HepG2 (cell line): Measurements from ENCODE around the gene GALNT9. TPM values are rescaled to one million over a fixed set of nuclear protein-coding genes. Genes with fewer than 3 reads are reported as not detected.

ENCODE experiments used
- ATAC-seq: fragments of 200-7000 bp; cut with Tn5 transposase; 3 replicates; pipeline ENCODE4 v1.9.1; 2020; ENCODE audit warnings: mild to moderate bottlenecking, moderate library complexity
- BruUV-seq: library from RNA; stranded (reverse); fragments of 400-500 nt; replicated peaks from 2 replicates; lab custom pipeline; 2021; lab: Mats Ljungman, UMichigan
- CTCF ChIA-PET: fragments of 300-600 bp; formaldehyde crosslinking; extraction: SDS; loops from one replicate; lab custom pipeline; 2021; ENCODE audit warnings: low total read pairs, inconsistent platforms, low intra/inter-chr PET ratio; lab: Yijun Ruan, JAX
- POLR2A ChIA-PET: fragments of 350-600 bp; sonication (Branson Sonifier 250); formaldehyde crosslinking; loops from one replicate; lab custom pipeline; 2020; ENCODE audit warnings: antibody characterized with exemption, inconsistent platforms; lab: Yijun Ruan, JAX
- DNase-seq: peaks from one replicate; pipeline ENCODE4 v3.0.0-alpha.2; 2015; ENCODE audit warnings: low spot score
- FAIRE-seq: peaks from 3 replicates; lab custom pipeline; 2011; peaks lifted over from hg19 to GRCh38; lab: Jason Lieb, UNC
- H2AFZ ChIP-seq: one replicate; pipeline ENCODE4 v1.6.1; 2011; ENCODE audit warnings: low read length, inconsistent platforms
- H3K27ac ChIP-seq: fragments of 300-600 bp; 3 replicates; pipeline ENCODE4 v1.8.0; 2011; ENCODE audit warnings: mixed run types, mild to moderate bottlenecking, mixed read lengths, low read length, inconsistent platforms; ENCODE audit not compliant: insufficient read depth; ENCODE audit errors: extremely low read length
- H3K27me3 ChIP-seq, 2 experiments: fragments of 200-600 bp in 1 of 2; 2 replicates in 1 of 2; 3 replicates in 1 of 2; pipeline versions ENCODE4 v1.6.0 to v1.8.0; 2011; ENCODE audit warnings: low read length in 2 of 2, mild to moderate bottlenecking in 2 of 2, moderate library complexity in 2 of 2, inconsistent platforms in 1 of 2; ENCODE audit not compliant: insufficient read depth in 2 of 2, control insufficient read depth in 1 of 2
- H3K36me3 ChIP-seq, 2 experiments: fragments of 200-600 bp in 1 of 2; replicated peaks in 1 of 2; 2 replicates in 1 of 2; 3 replicates in 1 of 2; pipeline versions ENCODE4 v1.5.1 to v1.8.0; 2011; ENCODE audit warnings: low read length in 2 of 2, inconsistent platforms in 1 of 2; ENCODE audit not compliant: insufficient read depth in 2 of 2, control insufficient read depth in 1 of 2
- H3K4me1 ChIP-seq: 2 replicates; pipeline ENCODE4 v1.5.1; 2012; ENCODE audit warnings: low read length, inconsistent platforms; ENCODE audit not compliant: insufficient read depth
- H3K4me2 ChIP-seq: 2 replicates; pipeline ENCODE4 v1.6.0; 2011; ENCODE audit warnings: low read depth, low read length, inconsistent platforms
- H3K4me3 ChIP-seq, 3 experiments: fragments of 200-600 bp in 1 of 3; sonication (generic), shearing (Covaris generic) in 1 of 3; replicated peaks in 1 of 3; 2 replicates each; pipeline ENCODE4 v1.5.1; 2011 to 2016; ENCODE audit warnings: low read length in 3 of 3, inconsistent platforms in 2 of 3, low read depth in 2 of 3, mild to moderate bottlenecking in 2 of 3, control low read depth in 1 of 3, mixed read lengths in 1 of 3; ENCODE audit not compliant: insufficient read depth in 1 of 3
- H3K79me2 ChIP-seq: one replicate; pipeline ENCODE4 v1.6.1; 2011; ENCODE audit warnings: low read length, inconsistent platforms; ENCODE audit not compliant: insufficient read depth
- H3K9ac ChIP-seq: 2 replicates; pipeline ENCODE4 v1.6.0; 2011; ENCODE audit warnings: mild to moderate bottlenecking, low read depth, low read length, inconsistent platforms; ENCODE audit not compliant: insufficient read depth
- H3K9me3 ChIP-seq: 2 replicates; pipeline ENCODE4 v1.5.1; 2012; ENCODE audit warnings: mild to moderate bottlenecking, low read length
- H4K20me1 ChIP-seq: 2 replicates; pipeline ENCODE4 v1.6.0; 2011; ENCODE audit warnings: inconsistent platforms, mild to moderate bottlenecking, low read length, moderate library complexity; ENCODE audit not compliant: insufficient read depth
- KDM4B ChIP-seq: sonication (generic); formaldehyde crosslinking; IDR thresholded peaks from 2 replicates; pipeline ENCODE4 v1.4.0; 2020; ENCODE audit warnings: missing genetic modification reagents
- KDM5B ChIP-seq: sonication (generic); formaldehyde crosslinking; IDR thresholded peaks from 2 replicates; pipeline ENCODE4 v1.4.0; 2020; ENCODE audit warnings: missing genetic modification reagents, mild to moderate bottlenecking, borderline replicate concordance
- PRDM4 ChIP-seq: sonication (generic); formaldehyde crosslinking; IDR thresholded peaks from 2 replicates; pipeline ENCODE4 v1.9.0; 2021; ENCODE audit warnings: missing genetic modification reagents, borderline replicate concordance
- WGBS: methylation state at CpG from one replicate; pipeline ENCODE4 v1.1.6; 2017; ENCODE audit warnings: low lambda C conversion rate; 5-methylcytosine and 5-hydroxymethylcytosine counted together
- in situ Hi-C: cut with HindIII; loops from 2 replicates; pipeline ENCODE4 v1.10.0; 2017; ENCODE audit warnings: low pct_unique_long_range_greater_than_20kb; ENCODE audit not compliant: extremely low pct_ligation_motif_present
- intact Hi-C: fragments of 100-400 bp; cut with micrococcal nuclease; formaldehyde crosslinking; loops from one replicate; pipeline ENCODE4 v1.10.0; 2022; ENCODE audit not compliant: unreplicated experiment
- polyA plus RNA-seq, 8 experiments: library from polyadenylated mRNA; depleted of rRNA in 3 of 8; stranded (reverse) in 7 of 8; unstranded in 1 of 8; fragments of >200 nt; fragmentation: Illumina TruSeq in 4 of 8; extraction: Trizol in 4 of 8; gene quantifications; 2 replicates each; pipeline versions ENCODE4 v1.2.1 to v1.2.3, GENCODE V29; 2011 to 2016; ENCODE audit warnings: low read depth in 4 of 8, missing spikeins in 1 of 8, mixed read lengths in 1 of 8; ENCODE audit not compliant: insufficient read depth in 1 of 8
- total RNA-seq, 5 experiments: library from RNA; depleted of rRNA; stranded (reverse); fragments of >200 nt; fragmentation: Illumina TruSeq; extraction: Trizol; gene quantifications; 2 replicates each; pipeline ENCODE4 v1.2.3, GENCODE V29; 2016; ENCODE audit warnings: low read depth in 1 of 5

Gene GALNT9
- total and polyA plus RNA-seq, 2 of the 13 experiments (the other 11 are each of a cell fraction or from before 2014, with no cell fraction given): 0.04 TPM; not detected in 1

GRCh38 chr12:132190012-132190755 is 139.2 kb downstream of the GALNT9 start:
- Histone ChIP-seq H2AFZ (no peak overlapping the region), H4K20me1 (no peaks in the 10 kb centered on the region), H3K27ac (no peak overlapping the region), H3K4me1 (no peaks in the 10 kb centered on the region), H3K4me2 (peak overlapping the region; percentile 49), H3K27me3 (peaks cover 21 to 90% of the 10 kb centered on the region in 2 experiments), H3K79me2 (no peaks in the 10 kb centered on the region), H3K36me3 (no peaks in the 10 kb centered on the region), H3K9me3 (peaks cover 18% of the 10 kb centered on the region), H3K9ac (no peak overlapping the region), H3K4me3 (peak overlapping the region; percentile 28 to 54 (median 36); a peak in 4 of 6 replicates)
- DNase-seq: no peak
- POLR2A ChIA-PET: no interaction called here
- no TSS peak for BruUV-seq
- ATAC-seq: peak; percentile 19
- no peak for TF ChIP-seq PRDM4 (CRISPR knock-in tag)
- no peak for TF ChIP-seq KDM4B (CRISPR knock-in tag)
- TF ChIP-seq KDM5B: 0 out of 2 replicates have a peak, but pooled peaks have one; percentile 12
- in situ Hi-C loops (no loop called here), intact Hi-C loops (no loop called here)
- CTCF ChIA-PET: no interaction called here
- FAIRE-seq: no peak
- 56% methylated on average over 20 of the region's 59 CpGs for WGBS
